Astrocyte (in vitro differentiated cells and primary cell): ENCODE data around the gene ACKR1. TPM values are rescaled to one million over a fixed set of nuclear protein-coding genes. Genes with fewer than 3 reads are reported as not detected.

Source experiments
- DNase-seq: peaks from one replicate; pipeline ENCODE4 v3.0.0-alpha.2; 2010; ENCODE audit warnings: low read depth
- FAIRE-seq: peaks from 2 replicates; lab custom pipeline; 2011; peaks lifted over from hg19 to GRCh38; lab: Jason Lieb, UNC
- H2AFZ ChIP-seq: 2 replicates; pipeline ENCODE4 v1.6.0; 2012; ENCODE audit warnings: low read depth, low read length, inconsistent platforms
- H3K27ac ChIP-seq: 2 replicates; pipeline ENCODE4 v1.5.1; 2011; ENCODE audit warnings: low read depth, low read length, inconsistent platforms
- H3K27me3 ChIP-seq: 2 replicates; pipeline ENCODE4 v1.6.0; 2011; ENCODE audit warnings: low read length, inconsistent platforms; ENCODE audit not compliant: insufficient read depth
- H3K36me3 ChIP-seq: 2 replicates; pipeline ENCODE4 v1.5.1; 2011; ENCODE audit warnings: low read length, inconsistent platforms; ENCODE audit not compliant: insufficient read depth
- H3K4me1 ChIP-seq: 2 replicates; pipeline ENCODE4 v1.5.1; 2011; ENCODE audit warnings: low read length, inconsistent platforms; ENCODE audit not compliant: insufficient read depth
- H3K4me2 ChIP-seq: 2 replicates; pipeline ENCODE4 v1.6.0; 2012; ENCODE audit warnings: low read length, inconsistent platforms
- H3K4me3 ChIP-seq: 2 replicates; pipeline ENCODE4 v1.5.1; 2011; ENCODE audit warnings: low read depth, mild to moderate bottlenecking, low read length, inconsistent platforms; ENCODE audit not compliant: insufficient read depth
- H3K79me2 ChIP-seq: 2 replicates; pipeline ENCODE4 v1.6.0; 2012; ENCODE audit warnings: mild to moderate bottlenecking, low read length, inconsistent platforms; ENCODE audit not compliant: insufficient read depth
- H3K9ac ChIP-seq: 2 replicates; pipeline ENCODE4 v1.6.0; 2012; ENCODE audit warnings: mild to moderate bottlenecking, low read length, inconsistent platforms
- H3K9me3 ChIP-seq: 2 replicates; pipeline ENCODE4 v1.5.1; 2012; ENCODE audit warnings: low read depth, mild to moderate bottlenecking, low read length, inconsistent platforms; ENCODE audit not compliant: insufficient read depth
- H4K20me1 ChIP-seq: 2 replicates; pipeline ENCODE4 v1.6.0; 2012; ENCODE audit warnings: low read length, inconsistent platforms; ENCODE audit not compliant: insufficient read depth
- H3K27ac Mint-ChIP-seq: one replicate; pipeline ENCODE4 v1.8.0; 2021; ENCODE audit warnings: mild to moderate bottlenecking, mixed read lengths; ENCODE audit not compliant: unreplicated experiment
- H3K27me3 Mint-ChIP-seq: one replicate; pipeline ENCODE4 v1.8.0; 2021; ENCODE audit warnings: low read depth, mixed read lengths; ENCODE audit not compliant: unreplicated experiment
- H3K36me3 Mint-ChIP-seq: one replicate; pipeline ENCODE4 v1.8.0; 2021; ENCODE audit warnings: low read depth, mixed read lengths; ENCODE audit not compliant: unreplicated experiment
- H3K4me1 Mint-ChIP-seq: one replicate; pipeline ENCODE4 v1.8.0; 2021; ENCODE audit warnings: low read depth, mixed read lengths; ENCODE audit not compliant: unreplicated experiment
- H3K4me3 Mint-ChIP-seq: one replicate; pipeline ENCODE4 v1.8.0; 2021; ENCODE audit warnings: mild to moderate bottlenecking, moderate library complexity, mixed read lengths; ENCODE audit not compliant: unreplicated experiment
- H3K9me3 Mint-ChIP-seq: one replicate; pipeline ENCODE4 v1.8.0; 2021; ENCODE audit warnings: mild to moderate bottlenecking, mixed read lengths; ENCODE audit not compliant: unreplicated experiment
- EZH2 ChIP-seq: IDR thresholded peaks from 2 replicates; pipeline ENCODE4 v1.6.1; 2012; ENCODE audit warnings: mild to moderate bottlenecking, low read length, inconsistent platforms; ENCODE audit not compliant: insufficient read depth
- total RNA-seq: library from RNA; stranded (reverse); gene quantifications from 2 replicates; pipeline ENCODE4 v1.2.1, GENCODE V29; 2021
- TF ChIP-seq, protein P1 (sequence below): IDR thresholded peaks from 2 replicates; pipeline ENCODE4 v1.5.1; 2011; ENCODE audit warnings: low read depth, mild to moderate bottlenecking, inconsistent platforms, low read length, moderate library complexity; ENCODE audit not compliant: insufficient read depth

ACKR1 gene
- total RNA-seq, 1 donor from 2014 or later, result 1.00 TPM

- no peaks in the 10 kb centered on the region for H3K79me2 ChIP-seq
- FAIRE-seq, result no peak
Measured at GRCh38 chr1:159211331-159212136, 6.9 kb downstream of the ACKR1 start.

GRCh38 chr1:159212596-159212995 lies 7.9 kb downstream of the ACKR1 start:
- Mint-ChIP-seq H3K27me3 (peaks cover 46% of the 10 kb centered on the region), H3K9me3 (no peaks in the 10 kb centered on the region), H3K4me1 (no peaks in the 10 kb centered on the region), H3K27ac (no peak overlapping the region), H3K36me3 (no peaks in the 10 kb centered on the region), H3K4me3 (no peak overlapping the region)
- no peak overlapping the region for H2AFZ ChIP-seq
- no peak for DNase-seq
- H4K20me1 ChIP-seq, result no peaks in the 10 kb centered on the region
- H3K4me1 ChIP-seq, result no peaks in the 10 kb centered on the region
- no peak overlapping the region for H3K27ac ChIP-seq
- H3K9me3 ChIP-seq, result no peaks in the 10 kb centered on the region
- no peak overlapping the region for H3K4me2 ChIP-seq
- peaks cover 2% of the 10 kb centered on the region for H3K27me3 ChIP-seq
- no peak for FAIRE-seq
- no peak for TF ChIP-seq EZH2
- TF ChIP-seq, protein P1, sequence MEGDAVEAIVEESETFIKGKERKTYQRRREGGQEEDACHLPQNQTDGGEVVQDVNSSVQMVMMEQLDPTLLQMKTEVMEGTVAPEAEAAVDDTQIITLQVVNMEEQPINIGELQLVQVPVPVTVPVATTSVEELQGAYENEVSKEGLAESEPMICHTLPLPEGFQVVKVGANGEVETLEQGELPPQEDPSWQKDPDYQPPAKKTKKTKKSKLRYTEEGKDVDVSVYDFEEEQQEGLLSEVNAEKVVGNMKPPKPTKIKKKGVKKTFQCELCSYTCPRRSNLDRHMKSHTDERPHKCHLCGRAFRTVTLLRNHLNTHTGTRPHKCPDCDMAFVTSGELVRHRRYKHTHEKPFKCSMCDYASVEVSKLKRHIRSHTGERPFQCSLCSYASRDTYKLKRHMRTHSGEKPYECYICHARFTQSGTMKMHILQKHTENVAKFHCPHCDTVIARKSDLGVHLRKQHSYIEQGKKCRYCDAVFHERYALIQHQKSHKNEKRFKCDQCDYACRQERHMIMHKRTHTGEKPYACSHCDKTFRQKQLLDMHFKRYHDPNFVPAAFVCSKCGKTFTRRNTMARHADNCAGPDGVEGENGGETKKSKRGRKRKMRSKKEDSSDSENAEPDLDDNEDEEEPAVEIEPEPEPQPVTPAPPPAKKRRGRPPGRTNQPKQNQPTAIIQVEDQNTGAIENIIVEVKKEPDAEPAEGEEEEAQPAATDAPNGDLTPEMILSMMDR, result no peak
- H3K79me2 ChIP-seq, result no peaks in the 10 kb centered on the region
- no peak overlapping the region for H3K4me3 ChIP-seq
- no peak overlapping the region for H3K9ac ChIP-seq
- no peaks in the 10 kb centered on the region for H3K36me3 ChIP-seq

More at GRCh38 chr1:159211331-159212136, 6.9 kb downstream of the ACKR1 start:
- Histone ChIP-seq H3K36me3 (no peaks in the 10 kb centered on the region), H2AFZ (no peak overlapping the region), H3K4me1 (no peaks in the 10 kb centered on the region), H3K27ac (no peak overlapping the region), H3K9me3 (no peaks in the 10 kb centered on the region), H4K20me1 (no peaks in the 10 kb centered on the region), H3K9ac (no peak overlapping the region), H3K27me3 (peaks cover 9% of the 10 kb centered on the region), H3K4me2 (peak overlapping the region; percentile 21), H3K4me3 (no peak overlapping the region)
- Mint-ChIP-seq H3K36me3 (no peaks in the 10 kb centered on the region), H3K4me3 (peak overlapping the region; percentile 74), H3K4me1 (no peaks in the 10 kb centered on the region), H3K9me3 (no peaks in the 10 kb centered on the region), H3K27ac (peak overlapping the region; percentile 80), H3K27me3 (peaks cover 47% of the 10 kb centered on the region)
- DNase-seq, result peak; percentile 30
- TF ChIP-seq, protein P1, result peak; percentile 73
- TF ChIP-seq EZH2, result no peak

GRCh38 chr1:159214149-159214760 lies 9.6 kb downstream of the ACKR1 start:
- no peak overlapping the region for H3K4me3 Mint-ChIP-seq
- Histone ChIP-seq H3K9ac (no peak overlapping the region), H3K27me3 (peaks cover 1% of the 10 kb centered on the region), H3K27ac (no peak overlapping the region), H2AFZ (no peak overlapping the region), H3K4me3 (no peak overlapping the region), H3K4me2 (no peak overlapping the region), H3K36me3 (no peaks in the 10 kb centered on the region), H3K79me2 (no peaks in the 10 kb centered on the region), H3K9me3 (no peaks in the 10 kb centered on the region), H4K20me1 (no peaks in the 10 kb centered on the region), H3K4me1 (no peaks in the 10 kb centered on the region)
- H3K4me1 Mint-ChIP-seq, result no peaks in the 10 kb centered on the region
- DNase-seq (peak; percentile 7), FAIRE-seq (no peak)
- H3K36me3 Mint-ChIP-seq, result no peaks in the 10 kb centered on the region
- H3K27me3 Mint-ChIP-seq, result peaks cover 32% of the 10 kb centered on the region
- no peak for TF ChIP-seq EZH2
- TF ChIP-seq, protein P1, result peak; percentile 90
- H3K9me3 Mint-ChIP-seq, result no peaks in the 10 kb centered on the region
- H3K27ac Mint-ChIP-seq, result no peak overlapping the region
